CD14-positive monocyte (primary cell): ENCODE data around the gene SPAST. TPM values are rescaled to one million over a fixed set of nuclear protein-coding genes. Genes with fewer than 3 reads are reported as not detected.
A peak's percentile ranks its signal among the peaks of the same experiment; 100 is the strongest.

Experiments used
- DNase-seq, 3 donors: peaks; one replicate each; pipeline ENCODE4 v3.0.0-alpha.2; 2011 to 2022
- H2AFZ ChIP-seq: 2 replicates; pipeline ENCODE4 v1.6.0; 2012; ENCODE audit warnings: mild to moderate bottlenecking, low read depth, low read length, inconsistent platforms; ENCODE audit not compliant: insufficient read depth, poor library complexity, severe bottlenecking
- H3K27ac ChIP-seq, 2 donors: 1 replicate in 1 of 2; 2 replicates in 1 of 2; pipeline ENCODE4 v1.5.1; 2012 to 2013; ENCODE audit warnings: low read length in 2 of 2, control low read depth in 1 of 2, inconsistent platforms in 1 of 2, low read depth in 1 of 2, mild to moderate bottlenecking in 1 of 2
- H3K27me3 ChIP-seq, 2 donors: one replicate each; pipeline versions ENCODE4 v1.6.0 to v1.6.1; 2011 to 2013; ENCODE audit warnings: low read length in 2 of 2; ENCODE audit not compliant: control insufficient read depth in 2 of 2, insufficient read depth in 2 of 2
- H3K36me3 ChIP-seq, 2 donors: replicated peaks in 1 of 2; 1 replicate in 1 of 2; 2 replicates in 1 of 2; pipeline versions ENCODE4 v1.5.1 to v1.6.1; 2012 to 2013; ENCODE audit warnings: low read length in 2 of 2, control low read depth in 1 of 2, inconsistent platforms in 1 of 2, mild to moderate bottlenecking in 1 of 2; ENCODE audit not compliant: insufficient read depth in 2 of 2, control insufficient read depth in 1 of 2
- H3K4me1 ChIP-seq, 2 donors: 1 replicate in 1 of 2; 2 replicates in 1 of 2; pipeline versions ENCODE4 v1.5.1 to v1.6.1; 2012 to 2013; ENCODE audit warnings: low read length in 2 of 2, control low read depth in 1 of 2, inconsistent platforms in 1 of 2, mild to moderate bottlenecking in 1 of 2, moderate library complexity in 1 of 2; ENCODE audit not compliant: insufficient read depth in 2 of 2, control insufficient read depth in 1 of 2
- H3K4me2 ChIP-seq: replicated peaks from 2 replicates; pipeline ENCODE3; 2012; ENCODE audit warnings: low read length, moderate library complexity, mild to moderate bottlenecking; ENCODE audit not compliant: poor library complexity, severe bottlenecking; ENCODE audit errors: extremely low read depth
- H3K4me3 ChIP-seq, 3 experiments: fragments of 200-600 bp in 1 of 3; sonication (generic) in 1 of 3; replicated peaks in 1 of 3; 1 replicate in 2 of 3; 2 replicates in 1 of 3; pipeline ENCODE4 v1.5.1; 2011 to 2013; ENCODE audit warnings: low read length in 3 of 3, mild to moderate bottlenecking in 3 of 3, control low read depth in 2 of 3, low read depth in 2 of 3, inconsistent platforms in 1 of 3, moderate library complexity in 1 of 3
- H3K79me2 ChIP-seq: 2 replicates; pipeline ENCODE4 v1.6.0; 2012; ENCODE audit warnings: mild to moderate bottlenecking, control low read depth, inconsistent platforms, low read length, moderate library complexity; ENCODE audit not compliant: insufficient read depth
- H3K9ac ChIP-seq: 2 replicates; pipeline ENCODE4 v1.6.0; 2017; ENCODE audit warnings: low read length, mild to moderate bottlenecking; ENCODE audit not compliant: insufficient read depth, poor library complexity, severe bottlenecking
- H3K9me3 ChIP-seq, 2 donors: replicated peaks in 1 of 2; 1 replicate in 1 of 2; 2 replicates in 1 of 2; pipeline versions ENCODE4 v1.5.1 to v1.6.1; 2012 to 2013; ENCODE audit warnings: low read length in 2 of 2, control low read depth in 1 of 2; ENCODE audit not compliant: control insufficient read depth in 1 of 2, insufficient read depth in 1 of 2
- H4K20me1 ChIP-seq: 2 replicates; pipeline ENCODE4 v1.6.0; 2012; ENCODE audit warnings: mild to moderate bottlenecking, low read length, control low read depth, moderate library complexity; ENCODE audit not compliant: insufficient read depth
- H3K27ac Mint-ChIP-seq, 7 donors: one replicate each; pipeline ENCODE4 v1.8.0; 2020; ENCODE audit warnings: mild to moderate bottlenecking in 7 of 7, mixed read lengths in 7 of 7, moderate library complexity in 6 of 7, inconsistent platforms in 2 of 7
- H3K27me3 Mint-ChIP-seq, 3 donors: one replicate each; pipeline ENCODE4 v1.8.0; 2021 to 2022; ENCODE audit warnings: low read depth in 3 of 3, mild to moderate bottlenecking in 3 of 3, mixed read lengths in 3 of 3, moderate library complexity in 3 of 3, inconsistent platforms in 1 of 3
- H3K36me3 Mint-ChIP-seq, 2 donors: one replicate each; pipeline ENCODE4 v1.8.0; 2020; ENCODE audit warnings: mixed read lengths in 2 of 2, inconsistent platforms in 1 of 2, mild to moderate bottlenecking in 1 of 2
- H3K4me1 Mint-ChIP-seq: one replicate; pipeline ENCODE4 v1.8.0; 2020; ENCODE audit warnings: mild to moderate bottlenecking, mixed read lengths
- H3K4me3 Mint-ChIP-seq, 2 donors: one replicate each; pipeline ENCODE4 v1.8.0; 2020; ENCODE audit warnings: mild to moderate bottlenecking in 2 of 2, mixed read lengths in 2 of 2, moderate library complexity in 1 of 2
- H3K9me3 Mint-ChIP-seq, 7 donors: one replicate each; pipeline ENCODE4 v1.8.0; 2020 to 2022; ENCODE audit warnings: mixed read lengths in 7 of 7, mild to moderate bottlenecking in 6 of 7, moderate library complexity in 6 of 7, inconsistent platforms in 2 of 7
- CTCF ChIP-seq: fragments of 200-600 bp; IDR thresholded peaks from one replicate; pipeline ENCODE4 v1.8.0; 2022; ENCODE audit warnings: antibody characterized with exemption, mild to moderate bottlenecking
- WGBS: methylation state at CpG from one replicate; pipeline ENCODE4 v1.1.5; 2013; ENCODE audit warnings: missing lambda C conversion rate; ENCODE audit not compliant: insufficient coverage; 5-methylcytosine and 5-hydroxymethylcytosine counted together
- intact Hi-C, 2 donors: fragments of 100-400 bp; cut with micrococcal nuclease; formaldehyde crosslinking; loops; one replicate each; pipeline versions ENCODE4 v1.15.0 to v1.15.1; 2023
- polyA plus RNA-seq, 3 donors: library from polyadenylated mRNA; depleted of rRNA in 1 of 3; unstranded in 2 of 3; stranded (reverse) in 1 of 3; fragments of 300-500 nt in 2 of 3; fragments of >200 nt in 1 of 3; fragmentation: Illumina TruSeq in 2 of 3; gene quantifications; 1 replicate in 2 of 3; 2 replicates in 1 of 3; pipeline ENCODE4 v1.2.3, GENCODE V29; 2012 to 2021

The SPAST gene
- polyA plus RNA-seq, 3 donors: 10.4 to 17.4 (median 14.0) TPM

- intact Hi-C loops: loop anchor here in 1 of 2 donors (10.0 kb wide), 1 partner anchor 67 kb away; no protein-coding TSS in a partner anchor
- no peak overlapping the region for H3K27ac ChIP-seq
- no peak overlapping the region for H2AFZ ChIP-seq
- TF ChIP-seq CTCF: no peak
- no peaks in the 10 kb centered on the region for H3K27me3 ChIP-seq
- no peak overlapping the region for H3K4me3 ChIP-seq
- no peak overlapping the region for H3K9ac ChIP-seq
- H3K9me3 Mint-ChIP-seq: no peaks in the 10 kb centered on the region
- H3K27me3 Mint-ChIP-seq: no peaks in the 10 kb centered on the region
- peaks cover 61% of the 10 kb centered on the region for H4K20me1 ChIP-seq
- peaks cover 29% of the 10 kb centered on the region for H3K4me1 Mint-ChIP-seq
- no CpG with 5 or more reads among the region's 2 CpGs for WGBS
- no peak overlapping the region for H3K4me3 Mint-ChIP-seq
- H3K4me1 ChIP-seq: peaks cover 30 to 41% of the 10 kb centered on the region in 2 donors
- H3K9me3 ChIP-seq: no peaks in the 10 kb centered on the region
- H3K79me2 ChIP-seq: peaks cover 83% of the 10 kb centered on the region
- no peak for DNase-seq
- no peak overlapping the region for H3K27ac Mint-ChIP-seq
- peaks cover 21 to 22% of the 10 kb centered on the region in 2 donors for H3K36me3 Mint-ChIP-seq
- H3K4me2 ChIP-seq: no peak overlapping the region
- H3K36me3 ChIP-seq: peaks cover 0 to 25% of the 10 kb centered on the region in 2 donors
Measured at GRCh38 chr2:32067549-32067948, 4.2 kb downstream of the SPAST start.

- no peak for TF ChIP-seq CTCF
- Histone ChIP-seq H3K9ac (no peak overlapping the region), H3K4me3 (no peak overlapping the region), H3K9me3 (no peaks in the 10 kb centered on the region), H3K36me3 (peaks cover 10 to 60% of the 10 kb centered on the region in 2 donors), H3K79me2 (peaks cover 96% of the 10 kb centered on the region), H3K4me1 (peaks cover 5 to 11% of the 10 kb centered on the region in 2 donors), H2AFZ (no peak overlapping the region), H3K27me3 (no peaks in the 10 kb centered on the region), H4K20me1 (peaks cover 85% of the 10 kb centered on the region), H3K27ac (peak overlapping the region in 1 of 2 donors; percentile 14), H3K4me2 (no peak overlapping the region)
- no peak for DNase-seq
- no peaks in the 10 kb centered on the region for H3K9me3 Mint-ChIP-seq
- 100% methylated on average over 1 of the region's 2 CpGs for WGBS
- no peak overlapping the region for H3K27ac Mint-ChIP-seq
- intact Hi-C loops: no loop called here
- peaks cover 30 to 37% of the 10 kb centered on the region in 2 donors for H3K36me3 Mint-ChIP-seq
- H3K4me3 Mint-ChIP-seq: no peak overlapping the region
- peaks cover 0 to 2% (median 0%) of the 10 kb centered on the region in 3 donors for H3K27me3 Mint-ChIP-seq
- H3K4me1 Mint-ChIP-seq: peaks cover 3% of the 10 kb centered on the region
Measured at GRCh38 chr2:32074134-32074506, 10.8 kb downstream of the SPAST start.
